SKM-1 (cell line): ENCODE measurements around the gene CHMP4B.

Experiments
- DNase-seq: peaks from one replicate; lab custom pipeline; 2025; ENCODE audit not compliant: unreplicated experiment; lab: John Stamatoyannopoulos, UW

Gene CHMP4B

GRCh38 chr20:33817411-33817810 lies 6.3 kb downstream of the CHMP4B start:
- no peak for DNase-seq

GRCh38 chr20:33819456-33819855 lies 8.3 kb downstream of the CHMP4B start:
- DNase-seq, result no peak

DNA sequence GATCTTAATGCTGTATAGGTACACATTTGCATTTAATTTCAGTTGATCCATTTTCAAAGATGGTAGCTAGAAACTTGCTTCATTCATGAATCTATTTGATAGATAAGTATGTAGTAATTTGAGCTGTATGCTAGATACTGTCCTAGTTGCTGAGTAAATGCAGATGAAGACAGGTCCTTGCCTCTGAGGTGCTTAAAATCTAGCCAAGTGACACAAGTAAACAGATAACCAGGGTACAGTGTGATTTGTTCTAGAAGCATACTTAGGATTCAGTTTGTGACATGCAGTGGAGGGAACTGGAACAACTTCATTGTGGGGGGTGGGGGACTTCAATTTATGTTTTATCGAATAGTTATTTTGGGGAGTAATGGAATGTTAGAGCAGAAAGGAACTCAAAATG lies 9.2 kb downstream of the CHMP4B start:
- DNase-seq, result no peak

DNA sequence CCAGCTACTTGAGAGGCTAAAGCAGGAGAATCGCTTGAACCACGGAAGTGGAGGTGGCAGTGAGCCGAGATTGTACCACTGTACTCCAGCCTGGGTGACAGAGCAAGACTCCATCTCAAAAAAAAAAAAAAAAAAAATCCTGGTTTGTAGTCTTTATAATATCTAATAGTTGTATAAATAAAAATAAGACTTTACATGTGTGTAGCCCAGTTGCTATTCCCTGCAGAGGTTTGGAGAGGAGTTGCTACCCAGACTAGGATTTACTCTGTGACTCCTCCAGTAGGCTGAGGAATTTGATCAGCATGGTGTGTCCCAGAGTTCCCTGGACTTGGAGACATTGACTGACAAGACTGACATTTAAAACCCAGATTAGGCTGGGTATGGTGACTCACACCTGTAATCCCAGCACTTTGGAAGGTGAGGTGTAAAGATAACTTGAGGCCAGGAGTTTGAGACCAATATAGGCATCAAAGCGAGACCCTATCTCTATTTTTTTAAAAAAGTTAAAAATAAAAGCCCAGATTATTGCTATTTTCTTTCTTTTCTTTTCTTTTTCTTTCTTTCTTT lies 10.2 kb downstream of the CHMP4B start:
- no peak for DNase-seq

GRCh38 chr20:33822423-33822822 lies 11.3 kb downstream of the CHMP4B start:
- no peak for DNase-seq

DNA sequence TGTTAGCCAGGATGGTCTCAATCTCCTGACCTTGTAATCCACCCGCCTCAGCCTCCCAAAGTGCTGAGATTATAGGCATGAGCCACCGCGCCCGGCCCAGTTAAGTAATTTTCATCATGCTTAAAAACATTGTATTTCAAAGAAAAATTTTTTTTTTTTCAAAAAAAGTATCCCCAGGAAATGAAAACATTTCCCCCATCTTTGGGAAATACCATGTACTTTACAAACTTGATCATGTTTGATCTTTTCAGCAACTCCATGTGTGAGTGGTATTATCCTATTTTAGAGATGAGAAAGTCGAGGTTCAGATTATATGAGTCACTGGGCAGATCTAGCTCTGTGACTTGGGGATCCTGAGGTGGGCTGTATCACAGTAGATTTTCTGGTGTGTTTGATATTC lies 11.8 kb downstream of the CHMP4B start:
- no peak for DNase-seq

- no peak for DNase-seq
These were observed 13.7 kb downstream of the CHMP4B start for GRCh38 chr20:33824852-33825251.

DNA sequence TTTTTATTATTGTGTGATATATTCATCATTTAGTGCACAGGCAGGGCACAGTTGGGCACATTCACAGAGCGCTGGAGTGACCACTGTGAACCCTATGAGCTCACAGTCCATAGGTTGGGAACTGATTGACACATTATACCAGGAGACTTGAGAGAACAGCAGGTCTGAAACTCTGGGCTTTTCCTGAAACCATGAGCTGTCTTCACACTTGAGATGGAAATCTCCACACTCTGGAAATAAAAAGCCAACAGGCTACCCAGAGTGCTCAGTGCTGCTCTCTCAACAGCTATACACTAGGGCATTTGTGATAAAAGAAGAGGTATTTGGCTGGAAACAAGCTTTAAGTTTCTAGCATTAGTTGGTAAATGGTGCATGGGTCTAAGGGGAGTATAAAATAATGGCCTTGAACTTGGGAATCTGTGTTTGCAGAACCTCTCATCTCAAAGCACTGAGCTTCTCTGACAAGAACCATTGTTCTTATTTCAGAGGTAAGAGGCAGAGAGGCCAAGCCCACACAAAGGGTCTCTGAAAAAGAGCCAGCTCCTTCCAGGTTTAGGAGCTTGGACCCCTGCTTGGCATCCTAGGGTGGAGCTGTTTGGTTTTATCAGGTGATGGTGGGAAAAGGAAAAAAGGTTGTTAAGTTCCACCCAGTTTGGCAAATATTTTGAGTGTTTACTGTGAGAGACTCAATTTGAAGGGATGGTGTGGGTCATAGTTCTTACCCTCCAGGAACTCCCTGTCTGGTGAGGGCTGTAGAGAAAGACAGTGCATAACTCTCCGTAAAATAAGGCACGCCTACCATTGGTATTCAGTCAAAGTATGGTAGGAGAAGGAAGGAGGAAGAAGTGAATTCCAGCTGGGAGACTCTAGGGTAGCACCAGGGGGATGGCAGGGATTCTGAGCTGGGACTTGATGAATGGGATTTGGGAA lies 14.5 kb downstream of the CHMP4B start:
- DNase-seq, result no peak

DNA sequence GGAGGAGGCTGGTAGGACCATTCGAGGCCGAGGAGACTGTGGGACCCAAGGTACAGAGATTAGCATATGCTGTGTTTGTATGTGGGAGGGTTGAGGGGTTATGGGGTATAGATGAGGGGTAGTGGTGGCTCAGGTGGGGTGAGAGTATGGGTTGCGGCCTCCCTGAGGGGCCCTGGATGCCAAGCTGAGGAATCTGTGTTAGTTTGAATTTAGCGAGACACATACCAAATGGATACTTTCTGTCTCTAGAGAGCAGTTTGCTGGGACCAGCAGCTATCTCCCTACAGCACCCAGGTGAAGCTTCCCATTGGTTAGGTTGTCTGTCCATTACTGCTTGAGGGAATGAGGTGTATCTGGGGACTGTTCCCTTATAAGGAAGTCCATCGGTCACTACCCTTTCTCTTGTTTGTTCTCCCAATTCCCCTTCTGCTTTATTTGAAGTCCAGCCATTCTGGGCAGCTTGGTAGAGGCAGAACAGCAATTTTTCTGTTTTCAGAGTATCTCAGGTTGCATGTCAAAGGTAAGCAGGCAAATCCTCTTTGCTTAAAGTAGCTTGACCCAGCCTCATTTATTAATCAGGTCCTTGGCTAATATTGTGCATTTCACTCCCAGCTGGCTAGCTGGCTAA lies 15.2 kb downstream of the CHMP4B start:
- no peak for DNase-seq

DNA sequence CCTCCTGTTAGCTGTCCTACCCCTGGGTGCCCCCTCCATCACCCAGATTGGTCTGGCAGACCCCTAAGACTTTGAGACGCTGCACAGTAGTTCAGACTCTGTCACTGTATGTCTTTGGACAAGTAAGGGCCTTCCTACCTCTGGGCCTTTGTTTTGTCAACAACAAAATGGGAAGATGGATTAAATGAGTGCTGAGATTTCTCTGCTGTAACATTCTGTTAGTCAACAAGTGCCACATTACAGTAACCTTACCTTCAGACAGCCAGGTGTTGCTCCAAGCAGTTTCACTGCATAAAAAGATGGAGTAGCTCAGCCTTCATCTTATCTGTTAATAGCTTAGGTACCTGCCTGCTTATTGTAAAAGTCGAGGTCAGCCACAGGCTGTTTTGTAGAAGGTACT lies 16.0 kb downstream of the CHMP4B start:
- DNase-seq, result no peak

DNA sequence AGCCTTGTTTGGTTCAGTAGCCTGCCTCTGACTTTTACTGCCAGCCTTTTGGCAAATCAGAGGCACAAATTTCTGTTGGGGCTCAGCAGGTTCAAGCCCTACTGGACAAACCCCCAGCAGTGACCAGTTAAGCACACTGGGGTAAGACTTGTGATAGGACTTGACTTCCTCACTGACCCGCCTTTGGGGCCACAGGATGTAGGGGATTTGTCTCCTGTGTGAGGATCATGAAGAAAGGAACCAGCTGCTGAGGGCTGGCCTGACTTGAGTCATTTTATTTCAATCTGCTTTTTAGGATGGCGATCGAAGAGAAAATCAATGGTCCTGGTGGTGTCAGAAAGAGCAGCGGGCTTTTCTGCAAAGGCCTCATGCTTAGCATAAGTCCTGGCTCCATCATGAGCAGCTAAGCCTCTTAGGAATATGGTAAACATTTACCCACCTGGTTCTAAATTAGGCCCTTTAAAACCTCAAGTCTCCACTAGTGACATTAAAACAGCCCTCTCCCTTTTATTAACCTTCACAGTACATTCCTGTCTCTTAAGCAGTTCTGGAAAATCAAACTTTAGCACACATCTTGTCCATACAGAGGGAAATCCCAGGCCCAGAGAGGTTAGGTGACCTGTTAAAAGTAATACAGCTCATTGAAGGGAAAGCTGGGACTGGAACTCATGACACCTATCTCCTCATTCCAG lies 16.6 kb downstream of the CHMP4B start:
- DNase-seq, result no peak

DNA sequence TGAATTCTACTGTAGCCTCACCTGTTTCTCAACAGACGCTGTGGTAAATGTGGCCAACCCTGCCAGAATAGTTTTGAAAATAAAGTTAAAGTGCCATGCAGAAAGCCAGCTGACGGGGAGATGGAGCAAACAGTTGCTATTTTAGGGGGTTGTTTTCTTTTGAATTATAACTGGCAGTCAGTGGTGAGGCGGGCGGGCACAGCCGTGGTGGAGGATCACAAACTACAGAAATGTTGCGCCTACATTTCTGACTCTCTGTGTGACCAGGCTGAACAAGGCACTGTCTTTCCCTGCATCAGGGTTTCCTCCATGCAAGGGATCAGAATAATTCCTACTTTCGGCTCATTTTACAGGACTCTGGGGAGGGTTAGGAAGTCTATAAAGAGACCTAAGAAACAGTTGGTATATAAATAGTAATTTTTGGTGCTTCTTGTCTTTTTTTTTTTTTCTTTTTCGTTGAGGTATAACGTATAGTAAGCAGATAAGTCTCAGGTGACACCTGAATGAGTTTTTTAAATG lies 17.2 kb downstream of the CHMP4B start:
- no peak for DNase-seq

- DNase-seq, result no peak
These were observed 17.9 kb downstream of the CHMP4B start for GRCh38 chr20:33828967-33829560.

- DNase-seq, result no peak
These were observed 18.5 kb downstream of the CHMP4B start for GRCh38 chr20:33829636-33830035.

- DNase-seq, result no peak
These were observed 19.2 kb downstream of the CHMP4B start for GRCh38 chr20:33830371-33830770.

DNA sequence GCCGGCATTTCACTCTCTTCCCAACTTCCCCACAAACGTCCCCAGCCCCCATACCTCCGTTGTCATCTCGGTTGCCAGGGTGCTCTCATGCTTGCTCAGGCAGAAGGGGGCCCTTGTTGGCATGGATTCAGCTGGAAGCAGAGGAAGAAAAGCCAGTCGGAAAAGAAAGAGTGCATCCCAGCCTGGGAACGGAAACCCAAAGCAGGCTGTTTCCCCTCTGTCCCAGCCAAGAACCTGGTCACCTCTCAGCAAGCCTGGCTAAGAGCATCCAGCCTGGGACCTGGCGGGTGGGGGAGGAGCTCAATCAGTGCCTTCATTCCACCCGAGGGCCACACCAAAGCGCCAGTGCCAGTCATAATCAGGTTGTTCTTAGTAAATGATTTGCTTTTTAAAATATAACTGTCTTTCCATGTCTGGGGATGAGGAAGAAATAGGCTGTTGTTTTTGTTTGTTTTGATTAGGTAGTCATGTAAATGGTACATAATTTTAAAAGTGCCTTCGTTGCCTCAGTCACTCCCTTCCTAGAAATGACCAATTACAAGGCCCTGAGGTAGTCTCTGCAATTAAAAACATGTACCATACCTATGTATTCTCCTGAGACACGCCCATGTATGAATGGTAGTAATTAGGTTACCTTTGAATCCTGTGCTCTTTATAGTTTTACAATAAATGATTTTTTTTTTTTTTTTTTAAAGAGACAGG lies 21.1 kb downstream of the CHMP4B start:
- DNase-seq, result no peak

GRCh38 chr20:33833333-33833732 lies 22.2 kb downstream of the CHMP4B start:
- no peak for DNase-seq

DNA sequence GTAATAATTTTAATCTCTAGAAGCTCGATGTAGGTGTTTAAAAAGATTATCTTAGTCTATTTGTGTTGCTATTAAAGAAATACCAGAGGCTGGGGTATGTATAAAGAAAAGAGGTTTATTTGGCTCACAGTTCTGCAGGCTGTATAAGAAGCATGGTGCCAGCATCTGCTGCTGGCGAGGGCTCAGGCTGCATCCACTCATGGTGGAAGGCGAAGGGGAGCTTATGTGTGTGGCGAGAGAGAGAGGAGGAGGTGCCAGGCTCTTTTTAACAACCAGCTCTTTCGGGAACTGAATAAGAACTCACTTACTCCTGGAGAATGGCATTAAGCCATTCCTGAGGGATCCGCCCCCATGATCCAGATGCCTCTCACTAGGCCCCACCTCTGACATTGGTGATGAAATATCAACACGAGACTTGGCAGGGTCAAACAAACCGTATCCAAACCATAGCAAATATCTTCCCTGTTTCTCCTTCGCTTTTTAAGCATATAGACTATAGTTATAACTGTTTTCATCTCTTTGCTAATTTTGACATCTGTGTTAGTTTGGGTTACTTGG lies 24.5 kb downstream of the CHMP4B start:
- DNase-seq, result no peak

- no peak for DNase-seq
These were observed 25.1 kb downstream of the CHMP4B start for GRCh38 chr20:33836277-33836676.
